Adrenal gland (tissue), 5 donors: ENCODE results near the gene AGA.

ENCODE experiments used
- POLR2A ChIP-seq, 2 donors: fragments of 450-650 bp; IDR thresholded peaks; one replicate each; pipeline ENCODE4 v1.6.1; 2017; ENCODE audit warnings: antibody characterized with exemption in 2 of 2, mild to moderate bottlenecking in 2 of 2, moderate library complexity in 1 of 2
- TF ChIP-seq, protein P1 (sequence below), 6 experiments: fragments of 450-650 bp in 4 of 6; fragments of 200-600 bp in 2 of 6; sonication (generic) in 1 of 6; IDR thresholded peaks; 1 replicate in 5 of 6; 2 replicates in 1 of 6; pipeline versions ENCODE4 v1.5.1 to v1.8.0; 2016 to 2021; ENCODE audit warnings: antibody characterized with exemption in 6 of 6, mild to moderate bottlenecking in 2 of 6, moderate library complexity in 1 of 6
- donor health status: DM: no; HTN: no; CAD: no.

- TF ChIP-seq, protein P1, sequence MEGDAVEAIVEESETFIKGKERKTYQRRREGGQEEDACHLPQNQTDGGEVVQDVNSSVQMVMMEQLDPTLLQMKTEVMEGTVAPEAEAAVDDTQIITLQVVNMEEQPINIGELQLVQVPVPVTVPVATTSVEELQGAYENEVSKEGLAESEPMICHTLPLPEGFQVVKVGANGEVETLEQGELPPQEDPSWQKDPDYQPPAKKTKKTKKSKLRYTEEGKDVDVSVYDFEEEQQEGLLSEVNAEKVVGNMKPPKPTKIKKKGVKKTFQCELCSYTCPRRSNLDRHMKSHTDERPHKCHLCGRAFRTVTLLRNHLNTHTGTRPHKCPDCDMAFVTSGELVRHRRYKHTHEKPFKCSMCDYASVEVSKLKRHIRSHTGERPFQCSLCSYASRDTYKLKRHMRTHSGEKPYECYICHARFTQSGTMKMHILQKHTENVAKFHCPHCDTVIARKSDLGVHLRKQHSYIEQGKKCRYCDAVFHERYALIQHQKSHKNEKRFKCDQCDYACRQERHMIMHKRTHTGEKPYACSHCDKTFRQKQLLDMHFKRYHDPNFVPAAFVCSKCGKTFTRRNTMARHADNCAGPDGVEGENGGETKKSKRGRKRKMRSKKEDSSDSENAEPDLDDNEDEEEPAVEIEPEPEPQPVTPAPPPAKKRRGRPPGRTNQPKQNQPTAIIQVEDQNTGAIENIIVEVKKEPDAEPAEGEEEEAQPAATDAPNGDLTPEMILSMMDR (IDR thresholded peaks at IDR 0.05): no peak
- no peak for TF ChIP-seq POLR2A (IDR thresholded peaks at IDR 0.05)
Observed at GRCh38 chr4:177447417-177448004, 5.3 kb upstream of the AGA start.
